Measurements from ENCODE around the gene GPR87.

GRCh38 chr3:151256749-151257148, 59.9 kb downstream of the GPR87 start:
- TF ChIP-seq POLR2AphosphoS5 (IDR thresholded peaks at IDR 0.05; ENCODE audit: borderline replicate concordance, low read depth, low read length) = no peak
- no peak for TF ChIP-seq EZH2 (IDR thresholded peaks at IDR 0.05)
- no peak for TF ChIP-seq FOXP2 (optimal IDR thresholded peaks at IDR 0.05; ENCODE audit: control extremely low read depth, extremely low read length, insufficient read depth)
